CD8-positive, alpha-beta memory T cell (primary cell): Measurements from ENCODE around the gene IL37. TPM values are rescaled to one million over a fixed set of nuclear protein-coding genes. Genes with fewer than 3 reads are reported as not detected.
"Not testable (repeated sequence)": the region's sequence is repeated elsewhere in the genome, so short reads cannot be mapped to it uniquely, and the experiment has no call there.

ENCODE experiments used
- CTCF ChIA-PET: fragments of 350-600 bp; sonication (Branson Sonifier 250); formaldehyde crosslinking; loops from one replicate; lab custom pipeline; 2021; ENCODE audit warnings: antibody characterized with exemption; lab: Charles Lee
- POLR2A ChIA-PET: fragments of 350-600 bp; sonication (Branson Sonifier 250); formaldehyde crosslinking; loops from one replicate; lab custom pipeline; 2021; ENCODE audit warnings: antibody characterized with exemption; lab: Charles Lee
- DNase-seq, 5 donors: peaks; one replicate each; pipeline versions ENCODE4 v3.0.0 to v3.0.0-alpha.2; 2020 to 2022; ENCODE audit warnings: mixed read lengths in 1 of 5
- H3K27ac ChIP-seq: one replicate; pipeline ENCODE4 v1.7.0; 2013; ENCODE audit warnings: low read depth, mild to moderate bottlenecking, low read length, moderate library complexity
- H3K27me3 ChIP-seq: 2 replicates; pipeline ENCODE4 v1.7.0; 2013; ENCODE audit warnings: low read length, mild to moderate bottlenecking; ENCODE audit not compliant: insufficient read depth, poor library complexity, severe bottlenecking
- H3K36me3 ChIP-seq: 2 replicates; pipeline ENCODE4 v1.7.0; 2013; ENCODE audit warnings: mild to moderate bottlenecking, low read length, moderate library complexity; ENCODE audit not compliant: insufficient read depth
- H3K4me1 ChIP-seq: 2 replicates; pipeline ENCODE4 v1.7.0; 2013; ENCODE audit warnings: mild to moderate bottlenecking, low read length, moderate library complexity; ENCODE audit not compliant: insufficient read depth
- H3K4me3 ChIP-seq: 2 replicates; pipeline ENCODE4 v1.7.0; 2013; ENCODE audit warnings: mild to moderate bottlenecking, low read length
- H3K9me3 ChIP-seq: 2 replicates; pipeline ENCODE4 v1.7.0; 2013; ENCODE audit warnings: mild to moderate bottlenecking, low read length
- H3K27ac Mint-ChIP-seq, 8 donors: one replicate each; pipeline ENCODE4 v1.8.0; 2020 to 2021; ENCODE audit warnings: mixed read lengths in 8 of 8, mild to moderate bottlenecking in 6 of 8, inconsistent platforms in 3 of 8, moderate library complexity in 3 of 8
- H3K27me3 Mint-ChIP-seq, 2 donors: one replicate each; pipeline ENCODE4 v1.8.0; 2020 to 2021; ENCODE audit warnings: mixed read lengths in 2 of 2, mild to moderate bottlenecking in 1 of 2, moderate library complexity in 1 of 2
- H3K36me3 Mint-ChIP-seq, 3 donors: one replicate each; pipeline ENCODE4 v1.8.0; 2020 to 2021; ENCODE audit warnings: mixed read lengths in 3 of 3, inconsistent platforms in 1 of 3, mild to moderate bottlenecking in 1 of 3
- H3K4me1 Mint-ChIP-seq, 3 donors: one replicate each; pipeline ENCODE4 v1.8.0; 2020 to 2021; ENCODE audit warnings: mixed read lengths in 3 of 3, inconsistent platforms in 1 of 3, mild to moderate bottlenecking in 1 of 3
- H3K4me3 Mint-ChIP-seq, 7 donors: one replicate each; pipeline ENCODE4 v1.8.0; 2020 to 2021; ENCODE audit warnings: mixed read lengths in 7 of 7, mild to moderate bottlenecking in 6 of 7, moderate library complexity in 4 of 7, inconsistent platforms in 2 of 7
- H3K9me3 Mint-ChIP-seq, 5 donors: one replicate each; pipeline ENCODE4 v1.8.0; 2020 to 2022; ENCODE audit warnings: mixed read lengths in 5 of 5, mild to moderate bottlenecking in 3 of 5, moderate library complexity in 2 of 5, inconsistent platforms in 1 of 5
- polyA plus RNA-seq: library from polyadenylated mRNA; unstranded; fragments of 300-500 nt; fragmentation: Illumina TruSeq; gene quantifications from one replicate; pipeline ENCODE4 v1.2.3, GENCODE V29; 2021
- total RNA-seq, 2 experiments: library from RNA; stranded (reverse); gene quantifications; one replicate each; pipeline ENCODE4 v1.2.3, GENCODE V29; 2021

The IL37 gene
- total and polyA plus RNA-seq, 3 experiments from 2014 or later: not detected

- H3K36me3 ChIP-seq, H3K36me3 Mint-ChIP-seq, DNase-seq, H3K27ac ChIP-seq, H3K9me3 ChIP-seq, H3K4me3 Mint-ChIP-seq, H3K4me1 Mint-ChIP-seq, H3K27me3 ChIP-seq, H3K4me3 ChIP-seq, CTCF ChIA-PET, H3K9me3 Mint-ChIP-seq, H3K4me1 ChIP-seq, POLR2A ChIA-PET: not testable (repeated sequence)
- H3K27ac Mint-ChIP-seq: peak overlapping the region in 1 of 8 donors; percentile 7
- H3K27me3 Mint-ChIP-seq: peaks cover 5 to 11% of the 10 kb centered on the region in 2 donors
Measured at GRCh38 chr2:112908559-112908958, 2.4 kb upstream of the IL37 start.

GRCh38 chr2:112910219-112910618 lies 746 bp upstream of the IL37 start:
- H3K27ac Mint-ChIP-seq: no peak overlapping the region
- peaks cover 7 to 22% (median 9%) of the 10 kb centered on the region in 3 donors for H3K4me1 Mint-ChIP-seq

GRCh38 chr2:112912403-112912802 lies 1.4 kb downstream of the IL37 start:
- H3K27me3 ChIP-seq: no peaks in the 10 kb centered on the region
- POLR2A ChIA-PET: no interaction called here

More at GRCh38 chr2:112910219-112910618, 746 bp upstream of the IL37 start:
- H3K27ac ChIP-seq: no peak overlapping the region
- Mint-ChIP-seq H3K4me3 (no peak overlapping the region), H3K36me3 (peaks cover 0 to 1% (median 0%) of the 10 kb centered on the region in 3 donors), H3K27me3 (peaks cover 4 to 7% of the 10 kb centered on the region in 2 donors), H3K9me3 (peaks cover 0 to 4% (median 0%) of the 10 kb centered on the region in 5 donors)
- H3K27me3 ChIP-seq: no peaks in the 10 kb centered on the region
- no peak overlapping the region for H3K4me3 ChIP-seq
- peaks cover 13% of the 10 kb centered on the region for H3K4me1 ChIP-seq
- H3K36me3 ChIP-seq: no peaks in the 10 kb centered on the region
- no peak for DNase-seq
- CTCF ChIA-PET: no interaction called here
- no peaks in the 10 kb centered on the region for H3K9me3 ChIP-seq
- POLR2A ChIA-PET: no interaction called here

GRCh38 chr2:112915300-112916144 lies 4.6 kb downstream of the IL37 start:
- ChIA-PET CTCF (interaction anchor here (0.7 to 4.2 kb wide), 3 partner anchors 11 to 165 kb away, joined by 3 to 10 read pairs (median 5); no protein-coding TSS in a partner anchor), POLR2A (no interaction called here)
- Mint-ChIP-seq H3K27ac (peak overlapping the region; percentile 69 to 94 (median 88)), H3K27me3 (peaks cover 0 to 3% of the 10 kb centered on the region in 2 donors), H3K36me3 (no peaks in the 10 kb centered on the region), H3K4me3 (peak overlapping the region in 5 of 7 donors; percentile 17 to 65 (median 37)), H3K9me3 (peaks cover 0 to 2% (median 0%) of the 10 kb centered on the region in 5 donors), H3K4me1 (peaks cover 28 to 50% (median 33%) of the 10 kb centered on the region in 3 donors)
- Histone ChIP-seq H3K4me1 (peaks cover 27% of the 10 kb centered on the region), H3K36me3 (no peaks in the 10 kb centered on the region), H3K27ac (no peak overlapping the region), H3K4me3 (no peak overlapping the region), H3K27me3 (no peaks in the 10 kb centered on the region), H3K9me3 (no peaks in the 10 kb centered on the region)
- DNase-seq: no peak

More at GRCh38 chr2:112912403-112912802, 1.4 kb downstream of the IL37 start:
- Histone ChIP-seq H3K27ac (no peak overlapping the region), H3K4me1 (peaks cover 27% of the 10 kb centered on the region), H3K4me3 (no peak overlapping the region), H3K9me3 (no peaks in the 10 kb centered on the region), H3K36me3 (no peaks in the 10 kb centered on the region)
- Mint-ChIP-seq H3K36me3 (peaks cover 0 to 1% (median 0%) of the 10 kb centered on the region in 3 donors), H3K9me3 (peaks cover 0 to 4% (median 0%) of the 10 kb centered on the region in 5 donors), H3K27ac (no peak overlapping the region), H3K4me3 (no peak overlapping the region), H3K4me1 (peaks cover 28 to 44% (median 30%) of the 10 kb centered on the region in 3 donors), H3K27me3 (peaks cover 6% of the 10 kb centered on the region in 2 donors)
- CTCF ChIA-PET: no interaction called here
- DNase-seq: no peak

GRCh38 chr2:112916145-112916571 lies 5.2 kb downstream of the IL37 start:
- POLR2A ChIA-PET: no interaction called here
- H3K27me3 ChIP-seq: no peaks in the 10 kb centered on the region
- no peak overlapping the region for H3K27ac ChIP-seq
- no peaks in the 10 kb centered on the region for H3K9me3 ChIP-seq
- H3K27me3 Mint-ChIP-seq: peaks cover 0 to 3% of the 10 kb centered on the region in 2 donors
- no peaks in the 10 kb centered on the region for H3K36me3 ChIP-seq
- peak overlapping the region in 6 of 7 donors; percentile 17 to 74 (median 38) for H3K4me3 Mint-ChIP-seq
- peaks cover 27% of the 10 kb centered on the region for H3K4me1 ChIP-seq
- H3K4me1 Mint-ChIP-seq: peaks cover 34 to 56% (median 38%) of the 10 kb centered on the region in 3 donors
- no peaks in the 10 kb centered on the region for H3K36me3 Mint-ChIP-seq
- CTCF ChIA-PET: interaction anchor here (1.4 to 4.2 kb wide), 2 partner anchors 10 to 31 kb away, joined by 5 to 10 read pairs; no protein-coding TSS in a partner anchor
- no peak overlapping the region for H3K4me3 ChIP-seq
- peaks cover 0 to 2% (median 0%) of the 10 kb centered on the region in 5 donors for H3K9me3 Mint-ChIP-seq
- DNase-seq: peak in 2 of 5 donors; percentile 40 to 47
- H3K27ac Mint-ChIP-seq: peak overlapping the region; percentile 69 to 94 (median 86)

- peaks cover 0 to 3% of the 10 kb centered on the region in 2 donors for H3K27me3 Mint-ChIP-seq
- peaks cover 0 to 2% (median 0%) of the 10 kb centered on the region in 5 donors for H3K9me3 Mint-ChIP-seq
- no peaks in the 10 kb centered on the region for H3K27me3 ChIP-seq
- ChIA-PET POLR2A (no interaction called here), CTCF (interaction anchor here (4.2 kb wide), 1 partner anchor 9 kb away, joined by 10 read pairs; no protein-coding TSS in a partner anchor)
- no peaks in the 10 kb centered on the region for H3K9me3 ChIP-seq
- H3K27ac ChIP-seq: no peak overlapping the region
- H3K36me3 Mint-ChIP-seq: no peaks in the 10 kb centered on the region
- peak overlapping the region in 3 of 7 donors; percentile 2 to 22 (median 15) for H3K4me3 Mint-ChIP-seq
- H3K4me1 Mint-ChIP-seq: peaks cover 38 to 62% (median 40%) of the 10 kb centered on the region in 3 donors
- DNase-seq: no peak
- peak overlapping the region; percentile 67 to 94 (median 86) for H3K27ac Mint-ChIP-seq
- H3K4me3 ChIP-seq: no peak overlapping the region
- no peaks in the 10 kb centered on the region for H3K36me3 ChIP-seq
- peaks cover 27% of the 10 kb centered on the region for H3K4me1 ChIP-seq
Measured at GRCh38 chr2:112916625-112917247, 5.8 kb downstream of the IL37 start.

- Histone ChIP-seq H3K9me3 (no peaks in the 10 kb centered on the region), H3K4me1 (peaks cover 27% of the 10 kb centered on the region), H3K27ac (no peak overlapping the region), H3K4me3 (no peak overlapping the region), H3K27me3 (no peaks in the 10 kb centered on the region), H3K36me3 (no peaks in the 10 kb centered on the region)
- H3K9me3 Mint-ChIP-seq: peaks cover 0 to 2% (median 0%) of the 10 kb centered on the region in 5 donors
- CTCF ChIA-PET: interaction anchor here (1.1 to 4.2 kb wide), 2 partner anchors 8 to 33 kb away, joined by 4 to 10 read pairs; no protein-coding TSS in a partner anchor
- no peak overlapping the region for H3K4me3 Mint-ChIP-seq
- H3K36me3 Mint-ChIP-seq: no peaks in the 10 kb centered on the region
- peaks cover 0 to 2% of the 10 kb centered on the region in 2 donors for H3K27me3 Mint-ChIP-seq
- DNase-seq: no peak
- peak overlapping the region in 6 of 8 donors; percentile 12 to 94 (median 34) for H3K27ac Mint-ChIP-seq
- POLR2A ChIA-PET: no interaction called here
- H3K4me1 Mint-ChIP-seq: peaks cover 38 to 62% (median 40%) of the 10 kb centered on the region in 3 donors
Measured at GRCh38 chr2:112917856-112918255, 6.9 kb downstream of the IL37 start.
